Daoy (cell line): Measurements from ENCODE around the gene WDR17. TPM values are rescaled to one million over a fixed set of nuclear protein-coding genes. Genes with fewer than 3 reads are reported as not detected.

ENCODE experiments used
- DNase-seq: peaks from one replicate; pipeline ENCODE4 v3.0.0-alpha.2; 2015; ENCODE audit warnings: low read depth
- total RNA-seq: library from RNA; depleted of rRNA; stranded (reverse); fragments of >200 nt; shearing (Covaris generic); gene quantifications from 2 replicates; pipeline ENCODE4 v1.2.3, GENCODE V29; 2014

The WDR17 gene
- total RNA-seq, 1 experiment from 2014 or later = 4.2 TPM

- no peak for DNase-seq
Observed at GRCh38 chr4:176090115-176090514, 24.5 kb downstream of the WDR17 start.

- no peak for DNase-seq
Observed at GRCh38 chr4:176099314-176099713, 33.7 kb downstream of the WDR17 start.

- DNase-seq = no peak
Observed at GRCh38 chr4:176102414-176103063, 36.9 kb downstream of the WDR17 start.

- no peak for DNase-seq
Observed at GRCh38 chr4:176107695-176108094, 42.1 kb downstream of the WDR17 start.

GRCh38 chr4:176123710-176124407 is 58.2 kb downstream of the WDR17 start:
- peak; percentile 20 for DNase-seq

GRCh38 chr4:176125063-176125462 is 59.4 kb downstream of the WDR17 start:
- no peak for DNase-seq

- DNase-seq = no peak
Observed at GRCh38 chr4:176134670-176135069, 69.0 kb downstream of the WDR17 start.

GRCh38 chr4:176137631-176138030 is 72.0 kb downstream of the WDR17 start:
- DNase-seq = peak; percentile 2

GRCh38 chr4:176139518-176139917 is 73.9 kb downstream of the WDR17 start:
- no peak for DNase-seq

GRCh38 chr4:176142253-176142652 is 76.6 kb downstream of the WDR17 start:
- DNase-seq = no peak

GRCh38 chr4:176149680-176150355 is 84.2 kb downstream of the WDR17 start:
- peak; percentile 30 for DNase-seq

GRCh38 chr4:176150356-176150682 is 84.7 kb downstream of the WDR17 start:
- DNase-seq = peak; percentile 9

GRCh38 chr4:176150704-176151103 is 85.1 kb downstream of the WDR17 start:
- no peak for DNase-seq

- DNase-seq = no peak
Observed at GRCh38 chr4:176153124-176153523, 87.5 kb downstream of the WDR17 start.

- DNase-seq = peak; percentile 85
Observed at GRCh38 chr4:176156656-176157055, 91.0 kb downstream of the WDR17 start.

- DNase-seq = no peak
Observed at GRCh38 chr4:176163041-176163440, 97.4 kb downstream of the WDR17 start.

GRCh38 chr4:176185051-176185450 is 119.4 kb downstream of the WDR17 start:
- DNase-seq = no peak

- no peak for DNase-seq
Observed at GRCh38 chr4:176186067-176186466, 120.4 kb downstream of the WDR17 start.

- no peak for DNase-seq
Observed at GRCh38 chr4:176186671-176187395, 121.2 kb downstream of the WDR17 start.

- peak; percentile 21 for DNase-seq
Observed at GRCh38 chr4:176187624-176188023, 122.0 kb downstream of the WDR17 start.

- DNase-seq = no peak
Observed at GRCh38 chr4:176188654-176189053, 123.0 kb downstream of the WDR17 start.
